Measurements from ENCODE around the gene BTBD8. TPM values are rescaled to one million over a fixed set of nuclear protein-coding genes. Genes with fewer than 3 reads are reported as not detected.

BTBD8 gene
- total RNA-seq, 1 donor from 2014 or later: 3.6 TPM

DNA sequence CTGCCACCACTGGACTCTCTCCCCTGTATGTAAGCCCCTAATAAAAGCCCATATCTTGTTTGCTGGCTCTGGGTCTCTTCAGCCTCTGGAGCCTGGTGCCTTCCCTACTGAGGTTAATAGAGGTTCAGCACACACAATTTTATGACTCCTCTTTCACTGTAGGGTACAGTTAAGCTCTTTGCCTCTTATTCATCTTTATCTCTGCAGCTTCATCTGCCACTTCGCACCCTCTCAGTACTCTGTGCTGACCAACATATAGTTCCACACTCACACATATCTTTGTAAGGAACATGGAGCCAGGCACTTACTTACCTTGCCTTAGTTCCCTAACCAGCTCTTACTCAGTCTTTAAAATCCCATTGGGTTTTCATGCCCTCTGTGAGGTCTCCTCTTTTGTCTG, 4.5 kb downstream of the BTBD8 start:
- no peak overlapping the region for H3K4me3 ChIP-seq
- TF ChIP-seq, protein P1, sequence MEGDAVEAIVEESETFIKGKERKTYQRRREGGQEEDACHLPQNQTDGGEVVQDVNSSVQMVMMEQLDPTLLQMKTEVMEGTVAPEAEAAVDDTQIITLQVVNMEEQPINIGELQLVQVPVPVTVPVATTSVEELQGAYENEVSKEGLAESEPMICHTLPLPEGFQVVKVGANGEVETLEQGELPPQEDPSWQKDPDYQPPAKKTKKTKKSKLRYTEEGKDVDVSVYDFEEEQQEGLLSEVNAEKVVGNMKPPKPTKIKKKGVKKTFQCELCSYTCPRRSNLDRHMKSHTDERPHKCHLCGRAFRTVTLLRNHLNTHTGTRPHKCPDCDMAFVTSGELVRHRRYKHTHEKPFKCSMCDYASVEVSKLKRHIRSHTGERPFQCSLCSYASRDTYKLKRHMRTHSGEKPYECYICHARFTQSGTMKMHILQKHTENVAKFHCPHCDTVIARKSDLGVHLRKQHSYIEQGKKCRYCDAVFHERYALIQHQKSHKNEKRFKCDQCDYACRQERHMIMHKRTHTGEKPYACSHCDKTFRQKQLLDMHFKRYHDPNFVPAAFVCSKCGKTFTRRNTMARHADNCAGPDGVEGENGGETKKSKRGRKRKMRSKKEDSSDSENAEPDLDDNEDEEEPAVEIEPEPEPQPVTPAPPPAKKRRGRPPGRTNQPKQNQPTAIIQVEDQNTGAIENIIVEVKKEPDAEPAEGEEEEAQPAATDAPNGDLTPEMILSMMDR (IDR thresholded peaks at IDR 0.05): no peak
- peaks cover 0 to 8% of the 10 kb centered on the region in 2 donors for H3K36me3 ChIP-seq
- peaks cover 6 to 13% of the 10 kb centered on the region in 2 donors for H3K9me3 ChIP-seq
- H3K27ac ChIP-seq: no peak overlapping the region
- no peaks in the 10 kb centered on the region for H3K27me3 ChIP-seq
- intact Hi-C loops (cut with DNase I): loop anchor here (5.0 to 10.0 kb wide), 2 partner anchors 213 to 580 kb away; partner anchors contain the start of genes CDC7, GLMN and RPAP2
- no peak for DNase-seq (ENCODE audit: low spot score in 2 of 2)
- H3K4me1 ChIP-seq: peaks cover 3 to 8% of the 10 kb centered on the region in 2 donors

DNA sequence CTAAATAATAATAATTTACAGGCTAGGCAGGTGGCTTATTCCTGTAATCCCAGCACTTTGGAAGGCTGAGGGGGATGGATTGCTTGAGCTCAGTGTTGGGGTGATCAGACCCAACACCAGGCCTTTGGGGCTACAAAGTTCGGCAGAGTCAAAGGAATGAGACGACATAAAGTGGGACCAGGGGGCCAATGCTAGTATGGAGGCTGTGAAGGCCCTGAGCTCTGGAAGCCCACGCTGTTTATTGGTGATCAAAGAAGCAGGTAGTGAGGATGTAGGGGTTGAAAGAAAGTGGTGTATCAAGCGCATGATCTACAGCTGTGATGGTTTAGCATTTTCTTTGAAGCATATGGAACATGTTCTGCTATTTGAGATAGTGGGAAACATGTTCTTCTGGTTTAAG, 5.6 kb downstream of the BTBD8 start:
- no peak overlapping the region for H3K4me3 ChIP-seq
- H3K27me3 ChIP-seq: no peaks in the 10 kb centered on the region
- peaks cover 0 to 10% of the 10 kb centered on the region in 2 donors for H3K36me3 ChIP-seq
- no peak for DNase-seq (ENCODE audit: low spot score in 2 of 2)
- TF ChIP-seq, protein P1 (IDR thresholded peaks at IDR 0.05): no peak
- H3K9me3 ChIP-seq: peaks cover 6 to 13% of the 10 kb centered on the region in 2 donors
- H3K4me1 ChIP-seq: peaks cover 3 to 6% of the 10 kb centered on the region in 2 donors
- intact Hi-C loops (cut with DNase I): loop anchor here (10.0 kb wide), 1 partner anchor 581 kb away; the partner anchor contains the start of gene CDC7
- no peak overlapping the region for H3K27ac ChIP-seq

- intact Hi-C loops (cut with DNase I): loop anchor here (10.0 kb wide), 1 partner anchor 583 kb away; the partner anchor contains the start of gene CDC7
- H3K9me3 ChIP-seq: peaks cover 6 to 13% of the 10 kb centered on the region in 2 donors
- no peak overlapping the region for H3K27ac ChIP-seq
- TF ChIP-seq, protein P1 (IDR thresholded peaks at IDR 0.05): no peak
- H3K4me3 ChIP-seq: no peak overlapping the region
- no peak for DNase-seq (ENCODE audit: low spot score in 2 of 2)
- H3K36me3 ChIP-seq: peaks cover 0 to 12% of the 10 kb centered on the region in 2 donors
- H3K27me3 ChIP-seq: no peaks in the 10 kb centered on the region
- no peaks in the 10 kb centered on the region for H3K4me1 ChIP-seq
Measured at GRCh38 chr1:92087542-92087941, 7.4 kb downstream of the BTBD8 start.

- no peak for DNase-seq (ENCODE audit: low spot score in 2 of 2)
- TF ChIP-seq, protein P1 (IDR thresholded peaks at IDR 0.05): no peak
- intact Hi-C loops (cut with DNase I): no loop called here
- Histone ChIP-seq H3K9me3 (no peaks in the 10 kb centered on the region), H3K27me3 (no peaks in the 10 kb centered on the region), H3K27ac (no peak overlapping the region), H3K4me3 (no peak overlapping the region), H3K4me1 (no peaks in the 10 kb centered on the region), H3K36me3 (peaks cover 0 to 8% of the 10 kb centered on the region in 2 donors)
Measured at GRCh38 chr1:92091625-92092024, 11.5 kb downstream of the BTBD8 start.

DNA sequence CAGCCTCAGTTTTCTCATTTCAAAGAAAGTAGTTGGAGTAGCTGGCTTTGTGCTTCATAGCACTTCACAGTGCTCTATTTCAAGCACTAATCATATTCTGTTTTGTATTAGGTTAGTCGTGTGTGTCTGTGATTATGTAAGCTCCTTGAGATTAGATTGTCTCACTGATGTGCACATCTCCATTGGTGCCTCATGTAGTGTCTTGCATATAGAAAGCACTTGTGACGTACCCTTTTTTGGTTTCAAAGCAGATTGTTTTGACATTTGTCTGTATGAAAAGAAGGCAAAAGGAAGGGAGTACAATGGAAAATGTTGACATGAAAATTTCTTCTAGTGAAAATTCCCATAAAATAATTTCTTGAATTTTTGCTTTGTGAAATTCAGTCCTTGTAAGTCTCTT, 13.9 kb downstream of the BTBD8 start:
- intact Hi-C loops (cut with DNase I): no loop called here
- Histone ChIP-seq H3K27ac (no peak overlapping the region), H3K9me3 (no peaks in the 10 kb centered on the region), H3K36me3 (peaks cover 0 to 5% of the 10 kb centered on the region in 2 donors), H3K27me3 (no peaks in the 10 kb centered on the region), H3K4me3 (no peak overlapping the region), H3K4me1 (no peaks in the 10 kb centered on the region)
- TF ChIP-seq, protein P1 (IDR thresholded peaks at IDR 0.05): no peak
- DNase-seq (ENCODE audit: low spot score in 2 of 2): no peak

- intact Hi-C loops (cut with DNase I): no loop called here
- Histone ChIP-seq H3K36me3 (peaks cover 0 to 5% of the 10 kb centered on the region in 2 donors), H3K27me3 (no peaks in the 10 kb centered on the region), H3K9me3 (no peaks in the 10 kb centered on the region), H3K4me3 (no peak overlapping the region), H3K27ac (no peak overlapping the region), H3K4me1 (no peaks in the 10 kb centered on the region)
- TF ChIP-seq, protein P1 (IDR thresholded peaks at IDR 0.05): no peak
- no peak for DNase-seq (ENCODE audit: low spot score in 2 of 2)
Measured at GRCh38 chr1:92094595-92094994, 14.4 kb downstream of the BTBD8 start.
